ENCODE data around the gene ARPP19. TPM values are rescaled to one million over a fixed set of nuclear protein-coding genes. Genes with fewer than 3 reads are reported as not detected.

Gene ARPP19
- total and polyA plus RNA-seq, 4 donors, result 12.1 to 55.6 (median 31.7) TPM

DNA sequence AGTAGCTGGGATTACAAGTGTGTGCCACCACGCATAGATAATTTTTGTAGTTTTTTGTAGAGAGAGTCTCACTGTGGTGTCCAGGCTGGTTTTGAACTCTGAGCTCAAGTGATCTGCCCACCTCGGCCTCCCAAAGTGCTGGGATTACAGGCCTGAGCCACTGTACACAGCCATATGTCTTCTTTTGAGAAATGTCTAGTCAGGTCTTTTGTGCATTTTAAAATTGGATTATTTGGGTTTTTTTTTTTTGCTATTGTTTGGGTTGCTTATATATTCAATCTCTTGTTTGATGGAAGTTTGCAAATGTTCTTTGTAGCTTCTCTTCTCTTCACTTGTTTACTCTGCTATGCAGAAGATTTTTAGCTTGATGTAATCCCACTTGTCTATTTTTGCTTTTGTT lies 6.2 kb upstream of the ARPP19 start:
- no peak overlapping the region for H3K27ac ChIP-seq (ENCODE audit: low read depth in 1 of 2, low read length in 2 of 2)
- whole genome bisulfite sequencing, result 94% methylated on average over 2 of the region's 2 CpGs
- H3K9me3 ChIP-seq (ENCODE audit: control insufficient read depth in 4 of 4, low read length in 3 of 4), result no peaks in the 10 kb centered on the region
- H3K9ac ChIP-seq (ENCODE audit: low read depth in 1 of 2, low read length in 2 of 2), result no peak overlapping the region
- no peaks in the 10 kb centered on the region for H3K27me3 ChIP-seq (ENCODE audit: control insufficient read depth in 4 of 4, insufficient read depth in 4 of 4, low read length in 3 of 4)
- TF ChIP-seq FOXA2 (IDR thresholded peaks at IDR 0.05) (no peak), EGR1 (IDR thresholded peaks at IDR 0.05; ENCODE audit: low read depth in 2 of 2) (no peak), SP1 (IDR thresholded peaks at IDR 0.05) (no peak), FOXA1 (IDR thresholded peaks at IDR 0.05) (no peak), HNF4A (conservative IDR thresholded peaks at IDR 0.05) (no peak), HNF4G (IDR thresholded peaks at IDR 0.05) (no peak), JUND (IDR thresholded peaks at IDR 0.05) (no peak), GABPA (IDR thresholded peaks at IDR 0.05 in 1 of 2, conservative IDR thresholded peaks at IDR 0.05 in 1 of 2) (no peak), NR2F2 (IDR thresholded peaks at IDR 0.05) (no peak), RAD21 (IDR thresholded peaks at IDR 0.05) (no peak), ATF3 (IDR thresholded peaks at IDR 0.05) (no peak), RXRA (IDR thresholded peaks at IDR 0.05) (no peak), TAF1 (conservative IDR thresholded peaks at IDR 0.05) (no peak), YY1 (IDR thresholded peaks at IDR 0.05) (no peak), ZBTB33 (IDR thresholded peaks at IDR 0.05) (no peak)
- TF ChIP-seq, protein P1, sequence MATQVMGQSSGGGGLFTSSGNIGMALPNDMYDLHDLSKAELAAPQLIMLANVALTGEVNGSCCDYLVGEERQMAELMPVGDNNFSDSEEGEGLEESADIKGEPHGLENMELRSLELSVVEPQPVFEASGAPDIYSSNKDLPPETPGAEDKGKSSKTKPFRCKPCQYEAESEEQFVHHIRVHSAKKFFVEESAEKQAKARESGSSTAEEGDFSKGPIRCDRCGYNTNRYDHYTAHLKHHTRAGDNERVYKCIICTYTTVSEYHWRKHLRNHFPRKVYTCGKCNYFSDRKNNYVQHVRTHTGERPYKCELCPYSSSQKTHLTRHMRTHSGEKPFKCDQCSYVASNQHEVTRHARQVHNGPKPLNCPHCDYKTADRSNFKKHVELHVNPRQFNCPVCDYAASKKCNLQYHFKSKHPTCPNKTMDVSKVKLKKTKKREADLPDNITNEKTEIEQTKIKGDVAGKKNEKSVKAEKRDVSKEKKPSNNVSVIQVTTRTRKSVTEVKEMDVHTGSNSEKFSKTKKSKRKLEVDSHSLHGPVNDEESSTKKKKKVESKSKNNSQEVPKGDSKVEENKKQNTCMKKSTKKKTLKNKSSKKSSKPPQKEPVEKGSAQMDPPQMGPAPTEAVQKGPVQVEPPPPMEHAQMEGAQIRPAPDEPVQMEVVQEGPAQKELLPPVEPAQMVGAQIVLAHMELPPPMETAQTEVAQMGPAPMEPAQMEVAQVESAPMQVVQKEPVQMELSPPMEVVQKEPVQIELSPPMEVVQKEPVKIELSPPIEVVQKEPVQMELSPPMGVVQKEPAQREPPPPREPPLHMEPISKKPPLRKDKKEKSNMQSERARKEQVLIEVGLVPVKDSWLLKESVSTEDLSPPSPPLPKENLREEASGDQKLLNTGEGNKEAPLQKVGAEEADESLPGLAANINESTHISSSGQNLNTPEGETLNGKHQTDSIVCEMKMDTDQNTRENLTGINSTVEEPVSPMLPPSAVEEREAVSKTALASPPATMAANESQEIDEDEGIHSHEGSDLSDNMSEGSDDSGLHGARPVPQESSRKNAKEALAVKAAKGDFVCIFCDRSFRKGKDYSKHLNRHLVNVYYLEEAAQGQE (IDR thresholded peaks at IDR 0.05), result no peak
- TF ChIP-seq, protein P2, sequence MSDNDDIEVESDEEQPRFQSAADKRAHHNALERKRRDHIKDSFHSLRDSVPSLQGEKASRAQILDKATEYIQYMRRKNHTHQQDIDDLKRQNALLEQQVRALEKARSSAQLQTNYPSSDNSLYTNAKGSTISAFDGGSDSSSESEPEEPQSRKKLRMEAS (IDR thresholded peaks at IDR 0.05), result no peak
- TF ChIP-seq, protein P3, sequence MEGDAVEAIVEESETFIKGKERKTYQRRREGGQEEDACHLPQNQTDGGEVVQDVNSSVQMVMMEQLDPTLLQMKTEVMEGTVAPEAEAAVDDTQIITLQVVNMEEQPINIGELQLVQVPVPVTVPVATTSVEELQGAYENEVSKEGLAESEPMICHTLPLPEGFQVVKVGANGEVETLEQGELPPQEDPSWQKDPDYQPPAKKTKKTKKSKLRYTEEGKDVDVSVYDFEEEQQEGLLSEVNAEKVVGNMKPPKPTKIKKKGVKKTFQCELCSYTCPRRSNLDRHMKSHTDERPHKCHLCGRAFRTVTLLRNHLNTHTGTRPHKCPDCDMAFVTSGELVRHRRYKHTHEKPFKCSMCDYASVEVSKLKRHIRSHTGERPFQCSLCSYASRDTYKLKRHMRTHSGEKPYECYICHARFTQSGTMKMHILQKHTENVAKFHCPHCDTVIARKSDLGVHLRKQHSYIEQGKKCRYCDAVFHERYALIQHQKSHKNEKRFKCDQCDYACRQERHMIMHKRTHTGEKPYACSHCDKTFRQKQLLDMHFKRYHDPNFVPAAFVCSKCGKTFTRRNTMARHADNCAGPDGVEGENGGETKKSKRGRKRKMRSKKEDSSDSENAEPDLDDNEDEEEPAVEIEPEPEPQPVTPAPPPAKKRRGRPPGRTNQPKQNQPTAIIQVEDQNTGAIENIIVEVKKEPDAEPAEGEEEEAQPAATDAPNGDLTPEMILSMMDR (IDR thresholded peaks at IDR 0.05; ENCODE audit: low read depth, low read length, missing input control), result no peak
- no peaks in the 10 kb centered on the region for H3K36me3 ChIP-seq (ENCODE audit: control insufficient read depth in 4 of 4, insufficient read depth in 3 of 4, low read depth in 1 of 4, low read length in 3 of 4)
- H3K4me3 ChIP-seq (ENCODE audit: low read depth in 1 of 3, low read length in 3 of 3), result no peak overlapping the region
- H3K4me1 ChIP-seq (ENCODE audit: control insufficient read depth in 4 of 4, insufficient read depth in 4 of 4, low read length in 3 of 4), result no peaks in the 10 kb centered on the region
- DNase-seq (ENCODE audit: low spot score), result no peak

All from liver (tissue), 9 donors.